ENCODE data around the gene SLC9A7. TPM values are rescaled to one million over a fixed set of nuclear protein-coding genes. Genes with fewer than 3 reads are reported as not detected.

SLC9A7 gene
- total RNA-seq, 1 experiment from 2014 or later, result 20.9 TPM

- Histone ChIP-seq H3K27me3 (ENCODE audit: insufficient read depth, low read depth) (no peaks in the 10 kb centered on the region), H3K79me2 (ENCODE audit: low read depth) (no peaks in the 10 kb centered on the region), H3K9me2 (ENCODE audit: insufficient read depth) (no peaks in the 10 kb centered on the region), H3K36me3 (ENCODE audit: low read depth) (no peaks in the 10 kb centered on the region), H3K9me3 (ENCODE audit: insufficient read depth, low read depth) (no peaks in the 10 kb centered on the region), H3K27ac (no peak overlapping the region), H3K4me3 (no peak overlapping the region), H2AFZ (no peak overlapping the region), H4K20me1 (ENCODE audit: insufficient read depth) (no peaks in the 10 kb centered on the region), H3K4me2 (no peak overlapping the region), H3F3A (ENCODE audit: insufficient read depth, low read depth) (no peaks in the 10 kb centered on the region), H3K4me1 (replicated peaks; ENCODE audit: insufficient read depth) (no peaks in the 10 kb centered on the region)
- BruUV-seq (replicated peaks), result no TSS peak
- DNase-seq, result no peak
- ChIA-PET POLR2A (ENCODE audit: unreplicated experiment) (no interaction called here), CTCF (no interaction called here)
- intact Hi-C loops (cut with micrococcal nuclease; ENCODE audit: unreplicated experiment), result no loop called here
- TF ChIP-seq EZH2 (IDR thresholded peaks at IDR 0.05; ENCODE audit: low read depth) (no peak), CTCF (conservative IDR thresholded peaks at IDR 0.05) (no peak)
Measured at GRCh38 chrX:46636223-46636622, 122.7 kb downstream of the SLC9A7 start.

- BruUV-seq (replicated peaks), result no TSS peak
- POLR2A ChIA-PET (ENCODE audit: unreplicated experiment), result no interaction called here
- no peaks in the 10 kb centered on the region for H3K27me3 ChIP-seq (ENCODE audit: insufficient read depth, low read depth)
- no peaks in the 10 kb centered on the region for H3F3A ChIP-seq (ENCODE audit: insufficient read depth, low read depth)
- intact Hi-C loops (cut with micrococcal nuclease; ENCODE audit: unreplicated experiment), result no loop called here
- no peak overlapping the region for H3K4me3 ChIP-seq
- CTCF ChIA-PET, result no interaction called here
- H3K27ac ChIP-seq, result no peak overlapping the region
- no peaks in the 10 kb centered on the region for H4K20me1 ChIP-seq (ENCODE audit: insufficient read depth)
- H3K79me2 ChIP-seq (ENCODE audit: low read depth), result no peaks in the 10 kb centered on the region
- no peak overlapping the region for H2AFZ ChIP-seq
- no peak overlapping the region for H3K4me2 ChIP-seq
- TF ChIP-seq CTCF (conservative IDR thresholded peaks at IDR 0.05) (no peak), EZH2 (IDR thresholded peaks at IDR 0.05; ENCODE audit: low read depth) (no peak)
- H3K9me3 ChIP-seq (ENCODE audit: insufficient read depth, low read depth), result no peaks in the 10 kb centered on the region
- no peaks in the 10 kb centered on the region for H3K4me1 ChIP-seq (replicated peaks; ENCODE audit: insufficient read depth)
- H3K9me2 ChIP-seq (ENCODE audit: insufficient read depth), result no peaks in the 10 kb centered on the region
- no peaks in the 10 kb centered on the region for H3K36me3 ChIP-seq (ENCODE audit: low read depth)
- no peak for DNase-seq
Measured at GRCh38 chrX:46635186-46635585, 123.7 kb downstream of the SLC9A7 start.

GRCh38 chrX:46634577-46634976 is 124.3 kb downstream of the SLC9A7 start:
- H3K79me2 ChIP-seq (ENCODE audit: low read depth), result no peaks in the 10 kb centered on the region
- ChIA-PET CTCF (no interaction called here), POLR2A (ENCODE audit: unreplicated experiment) (no interaction called here)
- no peak overlapping the region for H3K4me3 ChIP-seq
- no TSS peak for BruUV-seq (replicated peaks)
- H3K9me3 ChIP-seq (ENCODE audit: insufficient read depth, low read depth), result no peaks in the 10 kb centered on the region
- DNase-seq, result no peak
- H3K27ac ChIP-seq, result no peak overlapping the region
- H3K27me3 ChIP-seq (ENCODE audit: insufficient read depth, low read depth), result no peaks in the 10 kb centered on the region
- H3K36me3 ChIP-seq (ENCODE audit: low read depth), result no peaks in the 10 kb centered on the region
- H3F3A ChIP-seq (ENCODE audit: insufficient read depth, low read depth), result no peaks in the 10 kb centered on the region
- TF ChIP-seq EZH2 (IDR thresholded peaks at IDR 0.05; ENCODE audit: low read depth) (no peak), CTCF (conservative IDR thresholded peaks at IDR 0.05) (no peak)
- no peaks in the 10 kb centered on the region for H3K4me1 ChIP-seq (replicated peaks; ENCODE audit: insufficient read depth)
- intact Hi-C loops (cut with micrococcal nuclease; ENCODE audit: unreplicated experiment), result no loop called here
- H3K9me2 ChIP-seq (ENCODE audit: insufficient read depth), result no peaks in the 10 kb centered on the region
- H2AFZ ChIP-seq, result no peak overlapping the region
- H3K4me2 ChIP-seq, result no peak overlapping the region
- no peaks in the 10 kb centered on the region for H4K20me1 ChIP-seq (ENCODE audit: insufficient read depth)
